ENCODE measurements around the gene RNF6. TPM values are rescaled to one million over a fixed set of nuclear protein-coding genes. Genes with fewer than 3 reads are reported as not detected.

The RNF6 gene
- total and polyA plus RNA-seq, 2 donors (not counting 1 experiment from before 2014, with no cell fraction given): 20.1 to 52.4 TPM

- no peaks in the 10 kb centered on the region for H3K79me2 ChIP-seq (ENCODE audit: control insufficient read depth, insufficient read depth, low read length)
- CTCF ChIA-PET: no interaction called here
- WGBS (ENCODE audit: insufficient coverage): 73% methylated on average over 1 of the region's 1 CpG
Measured at GRCh38 chr13:26236296-26236695, 14.2 kb upstream of the RNF6 start.

DNA sequence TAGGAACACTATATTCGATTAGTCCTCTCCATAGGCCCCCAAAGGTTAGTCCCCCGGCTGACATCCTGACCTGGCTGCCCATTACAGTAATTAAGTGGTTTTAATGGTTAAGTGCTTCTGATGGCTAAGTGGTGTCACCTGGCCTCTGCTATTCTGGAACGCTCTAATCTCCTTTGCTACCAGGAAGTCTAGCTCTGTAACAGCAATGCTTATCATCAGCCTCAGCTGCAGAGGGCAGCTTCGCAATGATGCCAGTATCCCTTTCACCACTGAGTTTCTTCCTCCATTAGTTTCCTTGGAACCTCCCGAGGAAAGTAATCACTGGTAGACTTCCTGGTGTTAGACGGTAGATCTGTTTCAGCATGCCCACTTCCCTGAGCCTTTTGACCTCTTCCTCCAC, 8.6 kb upstream of the RNF6 start:
- ChIA-PET CTCF (no interaction called here), POLR2A (no interaction called here)
- Histone ChIP-seq H3K4me1 (ENCODE audit: control insufficient read depth in 2 of 2, insufficient read depth in 2 of 2, low read length in 2 of 2) (no peaks in the 10 kb centered on the region), H2AFZ (ENCODE audit: insufficient read depth, low read depth, low read length, poor library complexity, severe bottlenecking) (no peak overlapping the region), H3K27ac (ENCODE audit: low read length in 2 of 2) (no peak overlapping the region), H3K79me2 (ENCODE audit: control insufficient read depth, insufficient read depth, low read length) (no peaks in the 10 kb centered on the region), H3K27me3 (replicated peaks in 1 of 4; ENCODE audit: control extremely low read depth in 1 of 4, control insufficient read depth in 3 of 4, insufficient read depth in 4 of 4, low read length in 3 of 4) (no peaks in the 10 kb centered on the region), H3K4me2 (replicated peaks; ENCODE audit: low read depth, low read length, poor library complexity, severe bottlenecking) (no peak overlapping the region), H3K4me3 (ENCODE audit: control extremely low read depth in 1 of 5, extremely low read depth in 1 of 5, insufficient read depth in 1 of 5, low read depth in 2 of 5, low read length in 4 of 5) (no peak overlapping the region), H3K36me3 (replicated peaks in 1 of 2; ENCODE audit: control extremely low read depth in 1 of 2, control insufficient read depth in 1 of 2, extremely low read depth in 1 of 2, insufficient read depth in 2 of 2, low read length in 1 of 2) (no peaks in the 10 kb centered on the region), H4K20me1 (ENCODE audit: control insufficient read depth, insufficient read depth, low read length, poor library complexity, severe bottlenecking) (no peaks in the 10 kb centered on the region), H3K9me3 (ENCODE audit: control extremely low read depth in 1 of 3, control insufficient read depth in 2 of 3, insufficient read depth in 1 of 3, low read length in 2 of 3) (peaks cover 0 to 3% (median 0%) of the 10 kb centered on the region in 3 donors), H3K9ac (ENCODE audit: low read length) (no peak overlapping the region)
- no peak overlapping the region for H3K27ac Mint-ChIP-seq
- no peaks in the 10 kb centered on the region for H3K9me3 Mint-ChIP-seq (ENCODE audit: insufficient read depth)
- 80% methylated on average over 3 of the region's 6 CpGs for WGBS (ENCODE audit: insufficient coverage)
- H3K4me3 Mint-ChIP-seq: no peak overlapping the region
- H3K27me3 Mint-ChIP-seq: peaks cover 16% of the 10 kb centered on the region
- no peak for TF ChIP-seq EZH2 (IDR thresholded peaks at IDR 0.05; ENCODE audit: borderline replicate concordance, insufficient read depth, low read depth, low read length, poor library complexity, severe bottlenecking)
- TF ChIP-seq, protein P1, sequence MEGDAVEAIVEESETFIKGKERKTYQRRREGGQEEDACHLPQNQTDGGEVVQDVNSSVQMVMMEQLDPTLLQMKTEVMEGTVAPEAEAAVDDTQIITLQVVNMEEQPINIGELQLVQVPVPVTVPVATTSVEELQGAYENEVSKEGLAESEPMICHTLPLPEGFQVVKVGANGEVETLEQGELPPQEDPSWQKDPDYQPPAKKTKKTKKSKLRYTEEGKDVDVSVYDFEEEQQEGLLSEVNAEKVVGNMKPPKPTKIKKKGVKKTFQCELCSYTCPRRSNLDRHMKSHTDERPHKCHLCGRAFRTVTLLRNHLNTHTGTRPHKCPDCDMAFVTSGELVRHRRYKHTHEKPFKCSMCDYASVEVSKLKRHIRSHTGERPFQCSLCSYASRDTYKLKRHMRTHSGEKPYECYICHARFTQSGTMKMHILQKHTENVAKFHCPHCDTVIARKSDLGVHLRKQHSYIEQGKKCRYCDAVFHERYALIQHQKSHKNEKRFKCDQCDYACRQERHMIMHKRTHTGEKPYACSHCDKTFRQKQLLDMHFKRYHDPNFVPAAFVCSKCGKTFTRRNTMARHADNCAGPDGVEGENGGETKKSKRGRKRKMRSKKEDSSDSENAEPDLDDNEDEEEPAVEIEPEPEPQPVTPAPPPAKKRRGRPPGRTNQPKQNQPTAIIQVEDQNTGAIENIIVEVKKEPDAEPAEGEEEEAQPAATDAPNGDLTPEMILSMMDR (IDR thresholded peaks at IDR 0.05): no peak
- no peak for DNase-seq
- intact Hi-C loops (cut with micrococcal nuclease): no loop called here
- no peaks in the 10 kb centered on the region for H3K4me1 Mint-ChIP-seq
- no peak for ATAC-seq (ENCODE audit: low read depth)

More at GRCh38 chr13:26236296-26236695, 14.2 kb upstream of the RNF6 start:
- no peaks in the 10 kb centered on the region for H3K9me3 ChIP-seq (ENCODE audit: control extremely low read depth in 1 of 3, control insufficient read depth in 2 of 3, insufficient read depth in 1 of 3, low read length in 2 of 3)
- Mint-ChIP-seq H3K27me3 (peaks cover 31% of the 10 kb centered on the region), H3K4me1 (no peaks in the 10 kb centered on the region), H3K9me3 (ENCODE audit: insufficient read depth) (no peaks in the 10 kb centered on the region), H3K4me3 (no peak overlapping the region), H3K27ac (no peak overlapping the region)
- no peaks in the 10 kb centered on the region for H3K27me3 ChIP-seq (replicated peaks in 1 of 4; ENCODE audit: control extremely low read depth in 1 of 4, control insufficient read depth in 3 of 4, insufficient read depth in 4 of 4, low read length in 3 of 4)
- H3K4me2 ChIP-seq (replicated peaks; ENCODE audit: low read depth, low read length, poor library complexity, severe bottlenecking): no peak overlapping the region
- H3K36me3 ChIP-seq (replicated peaks in 1 of 2; ENCODE audit: control extremely low read depth in 1 of 2, control insufficient read depth in 1 of 2, extremely low read depth in 1 of 2, insufficient read depth in 2 of 2, low read length in 1 of 2): no peaks in the 10 kb centered on the region
- no peak overlapping the region for H3K4me3 ChIP-seq (ENCODE audit: control extremely low read depth in 1 of 5, extremely low read depth in 1 of 5, insufficient read depth in 1 of 5, low read depth in 2 of 5, low read length in 4 of 5)
- POLR2A ChIA-PET: interaction anchor here (1.0 kb wide), 1 partner anchor 15 kb away, joined by 4 read pairs; the partner anchor contains the start of gene RNF6
- no peak for TF ChIP-seq EZH2 (IDR thresholded peaks at IDR 0.05; ENCODE audit: borderline replicate concordance, insufficient read depth, low read depth, low read length, poor library complexity, severe bottlenecking)
- TF ChIP-seq, protein P1 (IDR thresholded peaks at IDR 0.05): no peak
- H3K9ac ChIP-seq (ENCODE audit: low read length): no peak overlapping the region
- no peaks in the 10 kb centered on the region for H4K20me1 ChIP-seq (ENCODE audit: control insufficient read depth, insufficient read depth, low read length, poor library complexity, severe bottlenecking)
- H2AFZ ChIP-seq (ENCODE audit: insufficient read depth, low read depth, low read length, poor library complexity, severe bottlenecking): no peak overlapping the region
- intact Hi-C loops (cut with micrococcal nuclease): no loop called here
- ATAC-seq (ENCODE audit: low read depth) (no peak), DNase-seq (no peak)
- no peak overlapping the region for H3K27ac ChIP-seq (ENCODE audit: low read length in 2 of 2)
- H3K4me1 ChIP-seq (ENCODE audit: control insufficient read depth in 2 of 2, insufficient read depth in 2 of 2, low read length in 2 of 2): no peaks in the 10 kb centered on the region

Data from B cell (primary cell).